Bone marrow (tissue), 2 donors: Measurements from ENCODE around the gene KIAA0513.
A peak's percentile ranks its signal among the peaks of the same experiment; 100 is the strongest.

ENCODE experiments used
- DNase-seq, 2 donors: peaks; one replicate each; lab custom pipeline; 2025; lab: John Stamatoyannopoulos, UW

KIAA0513 gene

DNA sequence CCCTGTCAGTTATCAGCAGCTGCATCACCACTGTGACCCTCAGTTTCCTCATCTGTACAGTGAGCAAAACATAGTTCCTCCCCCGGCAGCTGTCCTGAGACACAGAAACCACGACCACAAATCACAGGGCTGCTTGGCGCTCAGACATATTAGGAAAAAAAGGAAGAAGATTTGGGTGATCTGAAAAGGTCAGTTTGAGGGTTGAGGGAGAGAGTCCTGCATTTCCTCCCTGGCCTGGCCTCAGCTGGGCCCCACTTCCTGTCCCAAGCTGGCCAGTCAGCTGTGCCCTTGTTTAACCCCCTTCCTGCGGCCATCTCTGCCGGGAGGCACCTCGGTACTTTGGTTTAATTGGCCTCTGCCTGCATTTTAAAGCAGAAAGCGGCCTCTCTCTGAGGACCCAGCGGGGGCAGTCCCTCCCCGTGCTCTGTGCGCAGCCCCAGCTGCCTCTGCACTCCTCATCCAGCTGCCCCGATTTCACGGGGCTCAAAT, 108.7 kb downstream of the KIAA0513 start:
- DNase-seq = peak; percentile 4 to 20

DNA sequence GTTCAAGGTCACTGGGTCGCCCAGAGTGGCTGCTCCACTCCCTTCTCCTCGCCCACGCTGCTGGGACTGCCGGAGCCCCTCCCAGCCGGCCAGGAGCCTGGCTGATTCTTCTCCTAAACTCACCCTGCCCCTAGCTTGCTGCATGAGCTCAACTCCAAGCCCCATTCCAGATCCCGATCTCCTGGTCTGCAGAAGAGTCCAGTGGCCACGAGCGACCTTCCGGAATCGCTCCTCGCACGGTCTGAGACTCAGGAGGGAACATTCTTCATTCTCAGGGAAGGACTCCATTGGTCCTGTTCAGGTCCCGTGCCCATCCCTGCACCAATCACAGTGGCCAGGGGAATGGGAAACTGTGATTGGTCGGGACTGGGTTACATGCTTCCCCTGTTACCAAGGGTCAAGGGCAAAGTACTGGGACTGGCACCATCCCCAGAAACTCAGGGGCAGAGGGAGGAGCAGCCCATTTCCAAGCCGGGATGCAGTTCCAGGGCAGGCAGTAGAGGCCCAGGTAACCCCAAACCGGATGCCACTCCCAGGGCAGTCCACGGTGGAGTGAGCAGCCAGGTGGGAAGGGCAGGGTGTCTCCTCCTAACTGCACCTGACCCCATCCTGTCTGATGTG, 109.2 kb downstream of the KIAA0513 start:
- no peak for DNase-seq

DNA sequence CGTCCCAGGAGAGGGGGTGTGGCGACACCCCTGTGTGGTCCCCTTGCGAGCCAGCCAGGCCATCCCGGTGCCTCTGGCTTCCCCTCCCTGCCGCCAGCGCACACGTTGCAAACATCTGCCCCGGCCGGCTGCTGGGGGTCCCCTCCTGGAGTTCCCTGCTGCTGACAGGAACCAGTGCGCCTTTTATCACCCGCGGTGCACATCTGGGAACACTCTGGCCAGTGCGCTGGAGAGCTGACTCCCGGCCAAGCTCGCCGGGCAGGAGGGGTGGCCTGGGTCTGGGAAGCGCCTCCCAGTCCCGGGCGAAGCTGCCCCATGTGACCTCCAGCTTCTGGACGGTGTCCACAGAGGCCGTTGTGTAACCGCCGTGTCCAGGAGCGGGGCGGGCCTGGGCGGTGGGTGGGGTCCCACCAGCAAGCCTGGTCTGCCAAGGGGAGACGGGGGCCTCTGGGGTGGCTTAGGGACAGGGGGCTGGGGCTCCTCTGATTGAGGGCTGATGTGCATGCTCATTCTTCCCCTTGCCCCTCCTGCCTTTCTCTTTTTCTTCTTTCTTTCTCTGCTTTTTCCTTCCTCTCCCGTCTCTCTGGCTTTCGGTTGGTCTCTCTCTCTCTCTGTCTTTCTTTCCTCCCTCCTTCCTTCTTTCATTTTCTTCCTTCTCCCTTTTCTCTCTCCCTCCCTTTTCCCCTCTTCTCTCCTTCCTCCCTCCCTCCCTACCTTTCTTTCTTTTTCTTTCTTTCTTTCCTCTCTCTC, 109.9 kb downstream of the KIAA0513 start:
- peak in 1 of 2 donors; percentile 7 for DNase-seq

DNA sequence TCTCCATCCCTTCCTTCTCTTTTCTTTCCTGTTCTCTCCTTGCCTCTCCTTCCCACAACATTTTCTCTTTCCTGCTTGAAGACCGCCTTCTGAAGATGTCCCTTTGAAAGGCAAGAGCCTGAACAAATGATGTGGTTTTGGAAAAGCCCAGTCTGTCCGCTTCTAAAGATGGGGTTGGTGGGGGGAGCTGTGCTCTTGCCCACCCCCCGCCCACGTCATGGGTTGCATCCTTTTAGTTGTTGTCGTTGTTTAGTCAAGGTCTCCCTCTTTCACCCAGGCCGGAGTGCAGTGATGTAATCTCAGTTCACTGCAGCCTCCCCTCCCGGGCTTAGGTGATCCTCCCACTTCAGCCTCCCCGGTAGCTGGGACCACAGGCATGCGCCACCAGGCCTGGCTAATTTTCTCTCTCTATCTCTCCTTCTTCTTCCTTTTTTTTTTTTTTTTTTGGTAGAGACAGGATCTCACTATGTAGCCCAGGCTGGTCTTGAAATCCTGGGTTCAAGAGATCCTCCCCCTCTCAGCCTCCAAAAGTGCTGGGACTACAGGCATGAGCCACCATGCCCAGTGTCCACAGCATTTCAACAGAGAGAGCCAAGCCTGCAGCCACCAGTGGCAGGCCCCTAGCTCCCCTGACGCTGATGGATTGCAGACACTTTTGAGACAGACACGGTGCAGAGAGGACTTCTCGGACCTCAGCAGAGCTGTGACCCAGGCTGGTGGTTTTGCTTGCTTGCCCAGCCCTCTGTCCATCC, 110.7 kb downstream of the KIAA0513 start:
- DNase-seq = no peak

DNA sequence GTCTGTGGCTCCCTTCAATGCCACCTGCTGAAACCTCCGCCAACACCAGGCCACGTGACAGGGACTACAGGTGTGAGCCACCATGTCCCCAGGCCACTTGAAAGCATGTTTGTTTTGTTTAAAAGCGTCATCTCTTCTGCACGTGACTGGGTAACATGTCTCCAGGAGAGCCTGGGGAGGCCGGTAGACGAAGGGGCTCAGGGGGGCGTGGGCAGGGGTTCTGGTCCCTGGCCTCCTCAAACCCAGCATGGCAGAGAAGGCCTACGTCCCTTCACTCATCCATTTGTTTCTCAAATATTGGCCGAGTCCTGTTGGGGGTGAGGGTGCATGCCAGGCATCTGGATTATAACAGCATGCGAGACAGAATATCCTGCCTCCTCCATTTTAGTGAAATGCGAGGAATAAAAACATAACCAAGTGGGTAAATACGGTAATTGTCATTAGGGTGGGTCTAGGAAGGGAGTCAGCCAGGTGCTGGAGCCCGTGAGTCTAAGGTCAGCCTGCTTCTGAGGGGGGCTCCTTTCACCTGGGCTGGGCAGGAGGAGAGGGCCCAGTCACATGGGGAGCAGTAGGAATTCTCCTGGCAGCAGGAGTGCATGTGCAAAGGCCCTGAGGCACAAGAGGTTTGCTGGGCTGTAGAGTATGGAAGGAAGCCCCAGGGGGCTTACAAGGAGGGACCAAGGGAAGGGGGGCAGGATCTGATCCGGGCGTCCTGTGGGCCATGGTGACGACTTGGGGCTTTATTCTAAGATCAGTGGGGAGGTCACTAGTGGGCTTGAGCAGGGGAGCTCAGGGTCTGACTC, 111.4 kb downstream of the KIAA0513 start:
- DNase-seq = no peak

DNA sequence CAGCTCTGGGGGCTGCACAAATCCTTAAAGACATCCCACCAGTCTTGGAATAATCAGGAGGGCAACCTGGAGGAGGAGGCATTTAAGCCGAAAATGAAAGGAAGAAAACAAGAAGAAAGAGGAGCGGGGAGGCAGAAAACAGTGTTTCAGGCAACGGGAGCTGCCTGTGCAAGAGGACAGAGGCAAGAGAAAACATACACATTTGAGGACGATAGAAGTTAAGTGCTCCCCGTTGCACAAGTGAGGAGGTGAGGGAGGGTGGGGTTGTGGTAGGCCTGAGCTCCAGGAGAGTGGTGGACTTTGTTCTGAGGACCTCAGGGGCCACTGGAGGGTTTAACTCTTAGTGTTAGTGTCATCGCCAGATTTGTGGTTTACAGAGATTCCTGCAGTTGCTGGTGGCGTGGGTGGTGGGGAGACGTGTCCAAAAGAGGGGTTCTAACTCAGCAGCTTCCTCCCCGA, 112.3 kb downstream of the KIAA0513 start:
- no peak for DNase-seq

DNA sequence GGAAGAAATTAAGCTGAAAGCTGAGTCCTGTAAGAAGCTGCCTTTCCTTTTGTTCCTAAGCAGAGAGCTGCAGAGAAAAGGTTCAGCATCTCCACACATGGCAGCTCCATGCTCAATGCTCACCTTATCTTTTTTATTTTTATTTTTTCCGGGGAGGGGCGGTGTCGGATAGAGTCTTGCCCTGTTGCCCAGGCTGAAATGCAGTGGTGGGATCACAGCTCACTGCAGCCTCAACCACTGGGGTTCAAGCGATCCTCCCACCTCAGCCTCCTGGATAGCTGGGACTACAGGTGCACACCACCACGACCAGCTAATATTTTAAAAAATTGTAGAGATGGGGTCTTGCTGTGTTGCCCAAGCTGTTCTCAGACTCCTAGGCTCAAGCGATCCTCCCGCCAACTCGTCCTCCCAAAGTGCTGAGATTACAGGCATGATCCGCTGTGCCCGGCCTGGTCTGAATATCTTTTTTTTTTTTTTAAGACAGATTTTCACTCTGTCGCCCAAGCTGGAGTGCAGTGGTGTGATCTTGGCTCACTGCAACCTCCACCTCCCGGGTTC, 112.9 kb downstream of the KIAA0513 start:
- no peak for DNase-seq

DNA sequence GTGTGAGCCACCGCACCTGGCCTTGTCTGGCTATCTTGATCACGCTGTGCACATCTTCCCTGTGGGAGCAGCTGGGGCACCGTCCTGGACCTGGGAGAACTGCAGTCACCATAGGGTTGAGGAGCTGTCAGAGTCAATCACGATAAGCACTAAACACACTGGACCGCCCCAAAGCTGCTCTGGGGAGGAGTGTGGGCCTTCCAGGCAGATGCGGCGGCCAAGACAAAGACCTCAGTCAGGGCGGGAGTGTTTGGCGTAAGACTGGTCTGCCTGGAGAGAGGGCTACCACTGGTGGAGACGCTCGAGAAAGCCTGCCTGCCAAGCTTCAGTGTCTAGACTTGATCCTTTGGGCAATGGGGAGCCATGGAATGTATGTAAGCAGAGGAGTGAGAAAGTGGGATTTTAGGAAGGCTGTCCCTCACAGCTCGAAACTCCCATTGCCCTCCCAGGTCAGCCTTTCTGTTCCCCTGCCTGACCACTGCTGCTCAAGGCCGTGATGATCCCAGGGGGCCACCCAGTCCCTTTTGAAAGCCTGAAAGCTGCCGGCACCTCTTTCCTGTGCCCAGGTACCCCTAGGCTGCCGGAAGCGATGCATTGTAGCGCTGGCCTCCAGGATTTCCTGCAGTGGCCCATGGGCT, 114.0 kb downstream of the KIAA0513 start:
- DNase-seq = no peak

DNA sequence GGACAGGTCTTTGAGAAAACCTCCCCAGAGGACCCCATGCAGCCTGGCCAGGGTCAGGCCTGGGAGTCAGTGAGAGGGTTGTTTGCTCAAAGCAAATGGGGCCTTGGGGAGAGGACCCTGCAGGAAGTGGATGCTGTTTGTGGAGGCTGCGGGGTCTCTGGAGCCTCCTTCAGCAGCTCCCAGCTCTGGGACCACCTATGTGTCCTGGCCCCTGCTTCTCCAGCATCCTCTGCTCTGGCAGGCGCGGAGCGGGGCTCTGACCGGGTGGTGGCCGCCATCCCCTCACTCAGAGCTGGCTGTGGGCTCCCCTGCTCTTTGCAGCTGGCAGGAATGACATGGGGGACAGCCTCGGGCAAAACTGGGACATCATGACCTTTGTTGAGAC, 114.5 kb downstream of the KIAA0513 start:
- no peak for DNase-seq

DNA sequence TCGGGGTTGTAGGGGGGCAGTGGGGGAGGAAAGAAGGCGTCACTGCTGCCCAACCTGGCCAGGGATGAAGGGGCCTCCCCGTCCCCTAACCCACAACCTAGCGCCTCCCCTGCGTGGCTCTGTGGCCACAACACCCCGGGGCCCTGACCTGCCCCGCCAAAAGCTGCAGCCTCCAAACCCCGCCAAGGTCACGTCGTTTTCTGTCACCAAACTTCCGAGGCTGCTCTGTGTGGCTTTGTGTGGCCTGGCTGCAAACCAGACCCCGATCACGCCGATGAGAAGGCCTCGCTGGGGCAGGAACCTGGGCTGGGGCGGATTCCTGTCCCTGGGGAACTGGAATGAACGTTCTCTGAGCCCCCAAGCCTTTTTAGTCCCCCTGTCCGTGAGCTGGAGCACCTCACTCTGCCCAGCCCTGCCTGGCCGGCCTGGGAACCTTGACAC, 115.2 kb downstream of the KIAA0513 start:
- DNase-seq = no peak
